Measurements from ENCODE around the gene SLC16A8. TPM values are rescaled to one million over a fixed set of nuclear protein-coding genes. Genes with fewer than 3 reads are reported as not detected.

Gene SLC16A8
- total and polyA plus RNA-seq, 9 donors, result 0.39 to 0.52 TPM; not detected in 7

DNA sequence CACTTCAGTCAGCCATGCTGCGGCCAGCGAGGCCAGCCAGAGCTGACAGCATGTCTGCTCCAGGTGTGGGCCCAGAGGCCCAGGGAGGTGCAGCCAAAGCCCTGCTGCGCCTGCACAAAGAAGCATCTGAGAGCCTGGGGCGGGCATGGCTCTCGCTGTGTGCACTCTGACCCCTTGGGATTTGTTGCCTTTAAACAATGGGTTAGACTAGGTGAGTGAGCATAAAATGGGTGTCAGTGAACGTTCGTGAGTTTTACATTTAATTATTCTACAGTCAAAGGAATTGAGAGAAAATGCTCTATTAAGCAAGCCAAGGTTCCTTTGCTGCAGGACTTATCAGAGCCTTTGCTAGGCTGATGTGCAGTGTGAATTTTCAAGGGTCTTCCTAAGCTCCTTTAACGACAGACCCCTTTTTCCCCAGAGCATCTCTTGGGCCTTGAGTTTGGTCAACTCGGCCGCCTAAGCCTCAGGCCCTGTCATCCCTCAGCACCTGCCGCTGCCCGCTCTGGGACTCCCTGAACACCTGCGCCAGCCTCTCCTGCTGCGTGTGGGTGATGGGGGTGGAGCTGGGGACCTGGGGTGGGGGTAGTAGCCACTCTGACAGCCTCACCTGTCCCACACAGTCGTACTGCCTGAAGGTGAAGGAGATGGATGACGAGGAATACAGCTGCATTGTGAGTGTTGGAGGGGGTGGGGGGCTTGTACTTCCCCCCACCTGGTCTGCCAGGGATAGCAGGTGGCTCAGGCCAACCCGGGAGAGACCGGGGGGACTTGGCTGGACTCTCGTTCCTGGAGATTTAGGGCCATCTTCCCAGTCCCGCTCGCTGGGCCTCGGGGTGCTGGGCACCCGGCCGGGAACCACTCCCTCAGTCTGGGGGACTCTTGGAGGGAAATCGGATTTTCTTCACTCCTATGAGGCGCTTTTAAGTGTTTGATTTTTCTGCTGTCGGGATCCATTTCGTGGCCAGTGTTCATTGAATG is 10.5 kb downstream of the SLC16A8 start:
- H3K27ac ChIP-seq, result no peak overlapping the region
- TF ChIP-seq, protein P1, sequence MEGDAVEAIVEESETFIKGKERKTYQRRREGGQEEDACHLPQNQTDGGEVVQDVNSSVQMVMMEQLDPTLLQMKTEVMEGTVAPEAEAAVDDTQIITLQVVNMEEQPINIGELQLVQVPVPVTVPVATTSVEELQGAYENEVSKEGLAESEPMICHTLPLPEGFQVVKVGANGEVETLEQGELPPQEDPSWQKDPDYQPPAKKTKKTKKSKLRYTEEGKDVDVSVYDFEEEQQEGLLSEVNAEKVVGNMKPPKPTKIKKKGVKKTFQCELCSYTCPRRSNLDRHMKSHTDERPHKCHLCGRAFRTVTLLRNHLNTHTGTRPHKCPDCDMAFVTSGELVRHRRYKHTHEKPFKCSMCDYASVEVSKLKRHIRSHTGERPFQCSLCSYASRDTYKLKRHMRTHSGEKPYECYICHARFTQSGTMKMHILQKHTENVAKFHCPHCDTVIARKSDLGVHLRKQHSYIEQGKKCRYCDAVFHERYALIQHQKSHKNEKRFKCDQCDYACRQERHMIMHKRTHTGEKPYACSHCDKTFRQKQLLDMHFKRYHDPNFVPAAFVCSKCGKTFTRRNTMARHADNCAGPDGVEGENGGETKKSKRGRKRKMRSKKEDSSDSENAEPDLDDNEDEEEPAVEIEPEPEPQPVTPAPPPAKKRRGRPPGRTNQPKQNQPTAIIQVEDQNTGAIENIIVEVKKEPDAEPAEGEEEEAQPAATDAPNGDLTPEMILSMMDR (IDR thresholded peaks at IDR 0.05), result no peak
- no peak for TF ChIP-seq POLR2A (IDR thresholded peaks at IDR 0.05)
- no peak for TF ChIP-seq EP300 (IDR thresholded peaks at IDR 0.05)
- H3K4me1 ChIP-seq (ENCODE audit: insufficient read depth), result no peaks in the 10 kb centered on the region
- intact Hi-C loops (cut with DNase I), result loop anchor here in 1 of 4 donors (10.0 kb wide), 1 partner anchor 171 kb away; no protein-coding TSS in a partner anchor
- H3K4me3 ChIP-seq, result no peak overlapping the region
- H3K36me3 ChIP-seq, result peaks cover 2% of the 10 kb centered on the region
- no peaks in the 10 kb centered on the region for H3K27me3 ChIP-seq
- no peaks in the 10 kb centered on the region for H3K9me3 ChIP-seq
- DNase-seq, result no peak
- WGBS, 3 donors, result 91 to 96% (median 93%) methylated on average over 28 of the region's 28 CpGs

DNA sequence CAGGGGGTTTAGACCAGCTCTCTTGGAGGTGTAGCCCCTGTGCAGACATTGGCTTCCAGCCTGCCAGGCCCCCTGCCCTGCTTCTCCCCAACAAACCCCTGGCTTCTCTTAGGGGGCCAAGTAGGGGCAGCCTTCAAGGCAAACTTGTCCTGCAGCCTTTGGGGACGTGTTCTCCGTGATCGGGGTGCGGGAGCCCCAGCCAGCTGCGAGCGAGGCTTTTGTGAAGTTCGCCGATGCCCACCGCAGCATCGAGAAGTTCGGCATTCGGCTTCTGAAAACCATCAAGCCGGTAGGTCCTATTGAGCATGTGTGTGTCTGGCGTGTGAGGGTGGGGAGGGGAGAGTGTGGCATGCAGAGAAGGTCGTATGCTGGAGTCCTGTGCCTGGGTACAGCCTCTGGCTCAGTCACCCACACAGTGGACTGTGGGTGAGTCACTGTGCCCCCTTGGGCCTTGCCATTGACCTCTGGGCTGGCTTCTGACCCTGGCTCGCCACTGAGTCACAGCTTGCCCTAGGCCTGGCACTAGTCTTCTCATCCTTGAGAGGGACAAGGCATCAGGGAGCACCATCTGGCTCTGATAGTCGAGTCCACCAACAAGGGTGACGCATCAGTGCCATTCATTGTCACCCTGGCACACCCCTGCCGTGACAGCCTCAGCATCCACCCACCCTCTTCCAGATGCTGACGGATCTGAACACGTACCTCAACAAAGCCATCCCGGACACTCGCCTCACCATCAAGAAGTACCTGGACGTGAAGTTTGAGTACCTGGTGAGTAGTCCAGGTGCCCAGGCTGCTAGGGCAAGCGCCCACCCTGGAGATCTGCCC is 11.4 kb downstream of the SLC16A8 start:
- no peaks in the 10 kb centered on the region for H3K9me3 ChIP-seq
- no peak overlapping the region for H3K27ac ChIP-seq
- no peaks in the 10 kb centered on the region for H3K4me1 ChIP-seq (ENCODE audit: insufficient read depth)
- no peak for DNase-seq
- H3K4me3 ChIP-seq, result no peak overlapping the region
- no peak for TF ChIP-seq POLR2A (IDR thresholded peaks at IDR 0.05)
- TF ChIP-seq EP300 (IDR thresholded peaks at IDR 0.05), result no peak
- TF ChIP-seq, protein P1 (IDR thresholded peaks at IDR 0.05), result no peak
- 92 to 95% (median 94%) methylated on average over 25 of the region's 25 CpGs for WGBS, 3 donors
- H3K27me3 ChIP-seq, result no peaks in the 10 kb centered on the region
- intact Hi-C loops (cut with DNase I), result loop anchor here in 1 of 4 donors (10.0 kb wide), 1 partner anchor 172 kb away; no protein-coding TSS in a partner anchor
- peaks cover 2% of the 10 kb centered on the region for H3K36me3 ChIP-seq

DNA sequence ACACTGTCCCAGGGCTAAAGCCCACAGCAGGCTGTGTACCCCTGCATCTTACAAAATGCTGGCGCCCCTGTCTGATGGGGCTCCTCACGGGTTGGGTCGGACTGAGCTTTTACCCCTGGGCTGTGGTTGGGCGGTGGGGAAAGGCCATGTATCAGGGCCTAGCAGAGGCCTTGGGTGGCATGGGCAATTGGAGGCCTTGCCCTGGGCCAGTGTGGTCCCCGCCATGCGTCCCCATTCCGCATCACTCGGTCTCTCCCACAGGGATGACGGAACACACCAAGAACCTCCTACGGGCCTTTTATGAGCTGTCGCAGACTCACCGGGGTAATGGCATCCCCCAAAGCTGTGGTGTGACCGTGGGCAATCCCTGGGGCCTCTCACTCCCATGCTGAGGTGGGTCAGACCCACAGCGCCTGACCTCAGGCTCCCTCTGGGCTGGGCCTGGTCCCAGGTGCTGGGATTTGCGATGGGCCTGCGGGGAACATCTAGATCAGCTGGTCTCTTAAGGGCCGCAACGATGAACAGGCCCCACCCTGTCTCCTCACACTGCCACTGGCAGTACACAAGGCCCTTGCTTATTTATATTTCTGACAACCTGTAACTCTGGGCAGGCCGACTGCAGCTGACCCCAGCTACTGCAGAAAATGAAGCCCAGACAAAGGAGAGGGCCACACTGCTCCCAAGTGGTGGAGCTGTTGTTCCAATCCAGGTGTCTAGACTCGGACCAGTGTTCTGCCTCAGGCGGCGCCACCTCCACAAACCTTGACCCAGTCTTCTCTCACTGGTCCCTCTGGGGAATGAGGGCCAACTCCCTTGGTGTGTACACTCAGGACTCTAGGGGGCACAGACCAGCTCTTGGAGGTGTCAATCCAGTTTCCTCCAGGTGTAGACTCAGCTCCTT is 12.3 kb downstream of the SLC16A8 start:
- Histone ChIP-seq H3K4me1 (ENCODE audit: insufficient read depth) (no peaks in the 10 kb centered on the region), H3K27me3 (no peaks in the 10 kb centered on the region), H3K4me3 (no peak overlapping the region), H3K9me3 (no peaks in the 10 kb centered on the region), H3K36me3 (peaks cover 2% of the 10 kb centered on the region), H3K27ac (no peak overlapping the region)
- WGBS, 3 donors, result 85 to 91% (median 88%) methylated on average over 21 to 22 of the region's 22 CpGs
- TF ChIP-seq POLR2A (IDR thresholded peaks at IDR 0.05), result no peak
- TF ChIP-seq, protein P1 (IDR thresholded peaks at IDR 0.05), result no peak
- no peak for TF ChIP-seq EP300 (IDR thresholded peaks at IDR 0.05)
- DNase-seq, result no peak
- intact Hi-C loops (cut with DNase I), result loop anchor here in 1 of 4 donors (10.0 kb wide), 1 partner anchor 173 kb away; no protein-coding TSS in a partner anchor
